Keratinocyte (primary cell): ENCODE measurements around the gene C1orf56. TPM values are rescaled to one million over a fixed set of nuclear protein-coding genes. Genes with fewer than 3 reads are reported as not detected.

Experiments
- DNase-seq: peaks from one replicate; pipeline ENCODE4 v3.0.0-alpha.2; 2011; ENCODE audit warnings: low read depth, missing footprints, low spot score
- FAIRE-seq: peaks from 2 replicates; lab custom pipeline; 2011; peaks lifted over from hg19 to GRCh38; lab: Jason Lieb, UNC
- H2AFZ ChIP-seq: 2 replicates; pipeline ENCODE4 v1.6.0; 2012; ENCODE audit warnings: low read length, control low read depth, inconsistent platforms; ENCODE audit not compliant: control insufficient read depth
- H3K27ac ChIP-seq: 2 replicates; pipeline ENCODE4 v1.5.1; 2011; ENCODE audit warnings: low read length; ENCODE audit not compliant: control insufficient read depth, insufficient read depth
- H3K27me3 ChIP-seq: 3 replicates; pipeline ENCODE4 v1.6.0; 2011; ENCODE audit warnings: low read length; ENCODE audit not compliant: control insufficient read depth, insufficient read depth; ENCODE audit errors: extremely low read depth
- H3K36me3 ChIP-seq, 2 experiments: 2 replicates in 1 of 2; 3 replicates in 1 of 2; pipeline ENCODE4 v1.5.1; 2011; ENCODE audit warnings: low read length in 2 of 2, mild to moderate bottlenecking in 1 of 2; ENCODE audit not compliant: control insufficient read depth in 2 of 2, insufficient read depth in 2 of 2; ENCODE audit errors: extremely low read depth in 1 of 2
- H3K4me1 ChIP-seq: 3 replicates; pipeline ENCODE4 v1.5.1; 2011; ENCODE audit warnings: low read length; ENCODE audit not compliant: control insufficient read depth, insufficient read depth; ENCODE audit errors: extremely low read depth
- H3K4me2 ChIP-seq: 3 replicates; pipeline ENCODE4 v1.6.0; 2011; ENCODE audit warnings: low read depth, low read length; ENCODE audit not compliant: control insufficient read depth, insufficient read depth; ENCODE audit errors: extremely low read depth
- H3K4me3 ChIP-seq, 3 experiments: fragments of 200-600 bp in 1 of 3; sonication (generic) in 1 of 3; 2 replicates in 2 of 3; 3 replicates in 1 of 3; pipeline ENCODE4 v1.5.1; 2011 to 2016; ENCODE audit warnings: low read length in 3 of 3, mild to moderate bottlenecking in 3 of 3, control low read depth in 2 of 3, inconsistent platforms in 1 of 3, low read depth in 1 of 3, mixed read lengths in 1 of 3, mixed run types in 1 of 3, moderate library complexity in 1 of 3; ENCODE audit not compliant: control insufficient read depth in 2 of 3, insufficient read depth in 2 of 3; ENCODE audit errors: extremely low read depth in 1 of 3
- H3K79me2 ChIP-seq: 2 replicates; pipeline ENCODE4 v1.6.0; 2012; ENCODE audit warnings: low read length; ENCODE audit not compliant: control insufficient read depth, insufficient read depth
- H3K9ac ChIP-seq: 3 replicates; pipeline ENCODE4 v1.6.0; 2011; ENCODE audit warnings: low read length; ENCODE audit not compliant: control insufficient read depth, insufficient read depth; ENCODE audit errors: extremely low read depth
- H3K9me1 ChIP-seq: 3 replicates; pipeline ENCODE4 v1.6.0; 2011; ENCODE audit warnings: low read length; ENCODE audit not compliant: control insufficient read depth, insufficient read depth; ENCODE audit errors: extremely low read depth
- H3K9me3 ChIP-seq: 2 replicates; pipeline ENCODE4 v1.5.1; 2012; ENCODE audit warnings: low read depth, low read length; ENCODE audit not compliant: control insufficient read depth
- H4K20me1 ChIP-seq: 3 replicates; pipeline ENCODE4 v1.6.0; 2011; ENCODE audit warnings: low read length; ENCODE audit not compliant: control insufficient read depth, insufficient read depth; ENCODE audit errors: extremely low read depth
- CTCF ChIP-seq, 3 experiments: IDR thresholded peaks in 1 of 3; conservative IDR thresholded peaks in 1 of 3; optimal IDR thresholded peaks in 1 of 3; 2 replicates in 2 of 3; 3 replicates in 1 of 3; pipeline versions ENCODE3 to v1.5.1; 2011; ENCODE audit warnings: low read length in 3 of 3, mild to moderate bottlenecking in 3 of 3, moderate library complexity in 2 of 3, control low read depth in 1 of 3, inconsistent platforms in 1 of 3; ENCODE audit not compliant: insufficient read depth in 2 of 3; ENCODE audit errors: extremely low read depth in 1 of 3
- EZH2 ChIP-seq: IDR thresholded peaks from one replicate; pipeline ENCODE4 v1.6.1; 2012; ENCODE audit warnings: inconsistent platforms, mild to moderate bottlenecking, low read length, moderate library complexity
- dilution Hi-C: fragments of 300-500 bp; cut with MboI; formaldehyde crosslinking; loops from one replicate; pipeline ENCODE4 v1.7.0; 2020; ENCODE audit warnings: low sequenced_read_pairs; ENCODE audit not compliant: extremely low pct_ligation_motif_present
- polyA plus RNA-seq, 5 experiments: library from polyadenylated mRNA; depleted of rRNA in 3 of 5; stranded (reverse) in 3 of 5; stranded (forward) in 1 of 5; unstranded in 1 of 5; fragments of >200 nt; gene quantifications; 1 replicate in 1 of 5; 2 replicates in 3 of 5; 3 replicates in 1 of 5; pipeline versions ENCODE4 v1.2.1 to v1.2.3, GENCODE V29; 2011 to 2012; ENCODE audit warnings: missing spikeins in 2 of 5, low read depth in 1 of 5, low replicate concordance in 1 of 5

Gene C1orf56
- polyA plus RNA-seq, 1 donor (not counting 4 experiments of a cell fraction or from before 2014, with no cell fraction given), result 0.26 TPM

DNA sequence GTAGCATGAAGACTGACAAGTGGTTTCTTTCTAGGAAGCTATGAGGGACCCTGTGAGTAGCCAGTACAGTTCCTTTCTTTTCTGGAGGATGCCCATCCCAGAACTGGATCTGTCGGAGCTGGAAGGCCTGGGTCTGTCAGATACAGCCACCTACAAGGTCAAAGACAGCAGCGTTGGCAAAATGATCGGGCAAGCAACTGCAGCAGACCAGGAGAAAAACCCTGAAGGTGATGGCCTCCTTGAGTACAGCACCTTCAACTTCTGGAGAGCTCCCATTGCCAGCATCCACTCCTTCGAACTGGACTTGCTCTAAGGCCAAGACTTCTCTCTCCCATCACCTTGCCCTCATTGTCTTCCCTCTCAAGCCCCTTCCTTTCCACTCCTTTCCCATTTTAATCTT is 19.6 kb downstream of the C1orf56 start:
- H3K4me3 ChIP-seq, result no peak overlapping the region
- peaks cover 0 to 2% of the 10 kb centered on the region in 2 experiments for H3K36me3 ChIP-seq
- H2AFZ ChIP-seq, result no peak overlapping the region
- H3K9me1 ChIP-seq, result no peaks in the 10 kb centered on the region
- no peak overlapping the region for H3K27ac ChIP-seq
- DNase-seq, result no peak
- H4K20me1 ChIP-seq, result no peaks in the 10 kb centered on the region
- H3K9me3 ChIP-seq, result no peaks in the 10 kb centered on the region
- peaks cover 3% of the 10 kb centered on the region for H3K79me2 ChIP-seq
- no peaks in the 10 kb centered on the region for H3K27me3 ChIP-seq
- H3K4me1 ChIP-seq, result peaks cover 12% of the 10 kb centered on the region
- no peak for TF ChIP-seq EZH2
- no peak for TF ChIP-seq CTCF (optimal IDR thresholded peaks at IDR 0.05 in 1 of 3, IDR thresholded peaks at IDR 0.05 in 1 of 3, conservative IDR thresholded peaks at IDR 0.05 in 1 of 3; ENCODE audit: extremely low read depth in 1 of 3, insufficient read depth in 2 of 3, low read length in 3 of 3)
- no peak overlapping the region for H3K9ac ChIP-seq
- no peak for FAIRE-seq
- H3K4me2 ChIP-seq, result no peak overlapping the region
- dilution Hi-C loops, result no loop called here

DNA sequence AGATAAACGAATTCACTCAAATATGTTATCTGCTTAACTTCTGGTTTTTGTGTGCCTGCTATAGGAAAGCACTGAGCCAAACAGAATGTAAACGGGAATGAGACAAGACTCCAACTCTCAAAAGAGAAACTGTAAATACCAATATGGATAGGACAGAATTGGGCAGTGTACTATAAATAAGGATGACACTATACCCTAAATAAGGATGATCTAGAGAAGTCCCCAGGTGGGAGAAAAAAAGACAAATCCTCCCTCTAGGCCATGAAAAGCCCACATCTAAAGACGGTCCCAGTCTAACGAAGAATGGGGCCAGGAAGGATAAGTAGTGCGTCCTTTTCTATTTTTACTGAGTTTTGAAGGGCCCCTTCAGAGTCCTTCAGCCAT is 21.5 kb downstream of the C1orf56 start:
- FAIRE-seq (no peak), DNase-seq (no peak)
- Histone ChIP-seq H3K4me1 (peaks cover 4% of the 10 kb centered on the region), H3K9ac (no peak overlapping the region), H3K9me1 (no peaks in the 10 kb centered on the region), H3K27me3 (no peaks in the 10 kb centered on the region), H2AFZ (no peak overlapping the region), H3K79me2 (no peaks in the 10 kb centered on the region), H3K4me3 (no peak overlapping the region), H3K9me3 (no peaks in the 10 kb centered on the region), H4K20me1 (no peaks in the 10 kb centered on the region), H3K36me3 (peaks cover 0 to 2% of the 10 kb centered on the region in 2 experiments), H3K27ac (no peak overlapping the region), H3K4me2 (no peak overlapping the region)
- TF ChIP-seq CTCF (optimal IDR thresholded peaks at IDR 0.05 in 1 of 3, IDR thresholded peaks at IDR 0.05 in 1 of 3, conservative IDR thresholded peaks at IDR 0.05 in 1 of 3; ENCODE audit: extremely low read depth in 1 of 3, insufficient read depth in 2 of 3, low read length in 3 of 3) (no peak), EZH2 (no peak)
- dilution Hi-C loops, result no loop called here
